B cell (primary cell): ENCODE results near the gene LZIC. TPM values are rescaled to one million over a fixed set of nuclear protein-coding genes. Genes with fewer than 3 reads are reported as not detected.

ENCODE experiments used
- ATAC-seq: fragments of 200-7000 bp; cut with Tn5 transposase; one replicate; pipeline ENCODE4 v1.10.0; 2021; ENCODE audit warnings: low read depth, mild to moderate bottlenecking, moderate number of reproducible peaks, moderate library complexity
- CTCF ChIA-PET: fragments of 350-600 bp; sonication (Branson Sonifier 250); formaldehyde crosslinking; loops from one replicate; lab custom pipeline; 2021; ENCODE audit warnings: antibody characterized with exemption, inconsistent platforms; lab: Charles Lee
- POLR2A ChIA-PET: fragments of 350-600 bp; sonication (Branson Sonifier 250); formaldehyde crosslinking; loops from one replicate; lab custom pipeline; 2021; ENCODE audit warnings: antibody characterized with exemption; lab: Charles Lee
- DNase-seq: peaks from one replicate; pipeline ENCODE4 v3.0.0; 2013
- H2AFZ ChIP-seq: 2 replicates; pipeline ENCODE4 v1.6.1; 2012; ENCODE audit warnings: mild to moderate bottlenecking, low read depth, low read length; ENCODE audit not compliant: insufficient read depth, poor library complexity, severe bottlenecking
- H3K27ac ChIP-seq, 2 donors: 1 replicate in 1 of 2; 2 replicates in 1 of 2; pipeline ENCODE4 v1.5.1; 2012 to 2013; ENCODE audit warnings: low read length in 2 of 2, mild to moderate bottlenecking in 2 of 2, moderate library complexity in 1 of 2
- H3K27me3 ChIP-seq, 4 experiments: fragments of 200-600 bp in 1 of 4; sonication (generic) in 1 of 4; replicated peaks in 1 of 4; 1 replicate in 2 of 4; 2 replicates in 2 of 4; pipeline versions ENCODE4 v1.6.1 to v1.7.0; 2013 to 2016; ENCODE audit warnings: low read length in 3 of 4, mild to moderate bottlenecking in 2 of 4, mixed read lengths in 1 of 4, moderate library complexity in 1 of 4; ENCODE audit not compliant: insufficient read depth in 4 of 4, control insufficient read depth in 3 of 4; ENCODE audit errors: control extremely low read depth in 1 of 4
- H3K36me3 ChIP-seq, 2 experiments: replicated peaks in 1 of 2; 1 replicate in 1 of 2; 2 replicates in 1 of 2; pipeline versions ENCODE4 v1.6.1 to v1.7.1; 2013; ENCODE audit warnings: low read length in 1 of 2; ENCODE audit not compliant: insufficient read depth in 2 of 2, control insufficient read depth in 1 of 2; ENCODE audit errors: control extremely low read depth in 1 of 2, extremely low read depth in 1 of 2
- H3K4me1 ChIP-seq, 2 donors: fragments of 200-600 bp in 1 of 2; sonication (generic) in 1 of 2; 1 replicate in 1 of 2; 2 replicates in 1 of 2; pipeline versions ENCODE4 v1.5.1 to v1.6.1; 2013 to 2017; ENCODE audit warnings: low read length in 2 of 2; ENCODE audit not compliant: control insufficient read depth in 2 of 2, insufficient read depth in 2 of 2
- H3K4me2 ChIP-seq: replicated peaks from 2 replicates; pipeline ENCODE3; 2012; ENCODE audit warnings: mild to moderate bottlenecking, low read depth, low read length; ENCODE audit not compliant: poor library complexity, severe bottlenecking
- H3K4me3 ChIP-seq, 5 experiments: fragments of 200-600 bp in 1 of 5; sonication (generic) in 1 of 5; 1 replicate in 3 of 5; 2 replicates in 2 of 5; pipeline versions ENCODE4 v1.5.1 to v1.7.0; 2011 to 2016; ENCODE audit warnings: low read length in 4 of 5, mild to moderate bottlenecking in 4 of 5, low read depth in 2 of 5, control low read depth in 1 of 5, moderate library complexity in 1 of 5; ENCODE audit not compliant: insufficient read depth in 1 of 5; ENCODE audit errors: control extremely low read depth in 1 of 5, extremely low read depth in 1 of 5
- H3K79me2 ChIP-seq: fragments of 200-600 bp; sonication (generic); one replicate; pipeline ENCODE4 v1.6.0; 2016; ENCODE audit warnings: low read length; ENCODE audit not compliant: control insufficient read depth, insufficient read depth
- H3K9ac ChIP-seq: fragments of 200-600 bp; sonication (generic); 2 replicates; pipeline ENCODE4 v1.6.1; 2017; ENCODE audit warnings: mild to moderate bottlenecking, low read length, moderate library complexity
- H3K9me3 ChIP-seq, 3 donors: one replicate each; pipeline versions ENCODE4 v1.6.1 to v1.7.1; 2013; ENCODE audit warnings: low read length in 2 of 3; ENCODE audit not compliant: control insufficient read depth in 2 of 3, insufficient read depth in 1 of 3; ENCODE audit errors: control extremely low read depth in 1 of 3
- H4K20me1 ChIP-seq: 2 replicates; pipeline ENCODE4 v1.6.0; 2012; ENCODE audit warnings: mild to moderate bottlenecking, low read length; ENCODE audit not compliant: insufficient read depth, control insufficient read depth, poor library complexity, severe bottlenecking
- H3K27ac Mint-ChIP-seq: one replicate; pipeline ENCODE4 v1.8.0; 2021; ENCODE audit warnings: mixed read lengths
- H3K27me3 Mint-ChIP-seq: one replicate; pipeline ENCODE4 v1.8.0; 2021; ENCODE audit warnings: mixed read lengths
- H3K4me1 Mint-ChIP-seq: one replicate; pipeline ENCODE4 v1.8.0; 2021; ENCODE audit warnings: mixed read lengths
- H3K4me3 Mint-ChIP-seq: one replicate; pipeline ENCODE4 v1.8.0; 2021; ENCODE audit warnings: mixed read lengths
- H3K9me3 Mint-ChIP-seq: one replicate; pipeline ENCODE4 v1.8.0; 2022; ENCODE audit warnings: mixed read lengths; ENCODE audit not compliant: insufficient read depth
- EZH2 ChIP-seq: IDR thresholded peaks from 2 replicates; pipeline ENCODE4 v1.6.1; 2012; ENCODE audit warnings: borderline replicate concordance, low read depth, mild to moderate bottlenecking, moderate library complexity, low read length; ENCODE audit not compliant: insufficient read depth, poor library complexity, severe bottlenecking
- WGBS: methylation state at CpG from one replicate; pipeline ENCODE4 v1.1.5; 2013; ENCODE audit warnings: missing lambda C conversion rate; ENCODE audit not compliant: insufficient coverage; 5-methylcytosine and 5-hydroxymethylcytosine counted together
- intact Hi-C: fragments of 100-400 bp; cut with micrococcal nuclease; formaldehyde crosslinking; loops from one replicate; pipeline ENCODE4 v1.10.0; 2022
- polyA plus RNA-seq: library from polyadenylated mRNA; depleted of rRNA; stranded (reverse); fragments of >200 nt; gene quantifications from 2 replicates; pipeline ENCODE4 v1.2.3, GENCODE V29; 2012
- total RNA-seq, 2 donors: library from RNA; stranded (reverse); fragments of 120-200 nt in 1 of 2; gene quantifications; 1 replicate in 1 of 2; 2 replicates in 1 of 2; pipeline versions ENCODE4 v1.2.3 to v1.2.4, GENCODE V29; 2013 to 2022
- TF ChIP-seq, protein P1 (sequence below): fragments of 200-600 bp; IDR thresholded peaks from one replicate; pipeline ENCODE4 v1.8.0; 2022; ENCODE audit warnings: antibody characterized with exemption, mild to moderate bottlenecking

LZIC gene
- total and polyA plus RNA-seq, 2 donors (not counting 1 experiment from before 2014, with no cell fraction given): 6.2 to 26.0 TPM

- WGBS: 94% methylated on average over 3 of the region's 4 CpGs
- Histone ChIP-seq H3K27ac (no peak overlapping the region), H3K9ac (no peak overlapping the region), H3K36me3 (peaks cover 0 to 2% of the 10 kb centered on the region in 2 experiments), H3K4me1 (peaks cover 12 to 15% of the 10 kb centered on the region in 2 donors), H3K4me2 (no peak overlapping the region), H3K79me2 (peaks cover 6% of the 10 kb centered on the region), H3K4me3 (no peak overlapping the region), H2AFZ (no peak overlapping the region), H3K9me3 (no peaks in the 10 kb centered on the region), H3K27me3 (no peaks in the 10 kb centered on the region), H4K20me1 (peaks cover 6% of the 10 kb centered on the region)
- Mint-ChIP-seq H3K27me3 (no peaks in the 10 kb centered on the region), H3K4me3 (no peak overlapping the region), H3K9me3 (no peaks in the 10 kb centered on the region), H3K4me1 (peaks cover 14% of the 10 kb centered on the region), H3K27ac (no peak overlapping the region)
- ChIA-PET CTCF (no interaction called here), POLR2A (no interaction called here)
- DNase-seq (no peak), ATAC-seq (no peak)
- intact Hi-C loops: no loop called here
- TF ChIP-seq, protein P1, sequence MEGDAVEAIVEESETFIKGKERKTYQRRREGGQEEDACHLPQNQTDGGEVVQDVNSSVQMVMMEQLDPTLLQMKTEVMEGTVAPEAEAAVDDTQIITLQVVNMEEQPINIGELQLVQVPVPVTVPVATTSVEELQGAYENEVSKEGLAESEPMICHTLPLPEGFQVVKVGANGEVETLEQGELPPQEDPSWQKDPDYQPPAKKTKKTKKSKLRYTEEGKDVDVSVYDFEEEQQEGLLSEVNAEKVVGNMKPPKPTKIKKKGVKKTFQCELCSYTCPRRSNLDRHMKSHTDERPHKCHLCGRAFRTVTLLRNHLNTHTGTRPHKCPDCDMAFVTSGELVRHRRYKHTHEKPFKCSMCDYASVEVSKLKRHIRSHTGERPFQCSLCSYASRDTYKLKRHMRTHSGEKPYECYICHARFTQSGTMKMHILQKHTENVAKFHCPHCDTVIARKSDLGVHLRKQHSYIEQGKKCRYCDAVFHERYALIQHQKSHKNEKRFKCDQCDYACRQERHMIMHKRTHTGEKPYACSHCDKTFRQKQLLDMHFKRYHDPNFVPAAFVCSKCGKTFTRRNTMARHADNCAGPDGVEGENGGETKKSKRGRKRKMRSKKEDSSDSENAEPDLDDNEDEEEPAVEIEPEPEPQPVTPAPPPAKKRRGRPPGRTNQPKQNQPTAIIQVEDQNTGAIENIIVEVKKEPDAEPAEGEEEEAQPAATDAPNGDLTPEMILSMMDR: no peak
- TF ChIP-seq EZH2: no peak
Measured at GRCh38 chr1:9887070-9887469, 56.1 kb downstream of the LZIC start.

- WGBS: 97% methylated on average over 16 of the region's 17 CpGs
- ChIA-PET CTCF (no interaction called here), POLR2A (no interaction called here)
- TF ChIP-seq, protein P1: no peak
- no peak for TF ChIP-seq EZH2
- no peak overlapping the region for H3K4me3 Mint-ChIP-seq
- H2AFZ ChIP-seq: no peak overlapping the region
- H3K4me1 ChIP-seq: peaks cover 12 to 15% of the 10 kb centered on the region in 2 donors
- no peak overlapping the region for H3K4me3 ChIP-seq
- peaks cover 6% of the 10 kb centered on the region for H3K79me2 ChIP-seq
- H4K20me1 ChIP-seq: peaks cover 6% of the 10 kb centered on the region
- H3K4me2 ChIP-seq: no peak overlapping the region
- no peak overlapping the region for H3K9ac ChIP-seq
- no peaks in the 10 kb centered on the region for H3K27me3 Mint-ChIP-seq
- H3K27ac ChIP-seq: no peak overlapping the region
- H3K27me3 ChIP-seq: no peaks in the 10 kb centered on the region
- DNase-seq: no peak
- ATAC-seq: no peak
- no peaks in the 10 kb centered on the region for H3K9me3 ChIP-seq
- peaks cover 14% of the 10 kb centered on the region for H3K4me1 Mint-ChIP-seq
- H3K9me3 Mint-ChIP-seq: no peaks in the 10 kb centered on the region
- no peak overlapping the region for H3K27ac Mint-ChIP-seq
- H3K36me3 ChIP-seq: peaks cover 0 to 2% of the 10 kb centered on the region in 2 experiments
- intact Hi-C loops: no loop called here
Measured at GRCh38 chr1:9886092-9886742, 57.0 kb downstream of the LZIC start.
